GM19467 (cell line): ENCODE data around the gene SEPTIN8.

ENCODE experiments used
- ATAC-seq: cut with Tn5 transposase; IDR thresholded peaks from one replicate; pipeline ENCODE4 v1.9.1; 2021; ENCODE audit warnings: mild to moderate bottlenecking, moderate library complexity; ENCODE audit not compliant: unreplicated experiment

SEPTIN8 gene

DNA sequence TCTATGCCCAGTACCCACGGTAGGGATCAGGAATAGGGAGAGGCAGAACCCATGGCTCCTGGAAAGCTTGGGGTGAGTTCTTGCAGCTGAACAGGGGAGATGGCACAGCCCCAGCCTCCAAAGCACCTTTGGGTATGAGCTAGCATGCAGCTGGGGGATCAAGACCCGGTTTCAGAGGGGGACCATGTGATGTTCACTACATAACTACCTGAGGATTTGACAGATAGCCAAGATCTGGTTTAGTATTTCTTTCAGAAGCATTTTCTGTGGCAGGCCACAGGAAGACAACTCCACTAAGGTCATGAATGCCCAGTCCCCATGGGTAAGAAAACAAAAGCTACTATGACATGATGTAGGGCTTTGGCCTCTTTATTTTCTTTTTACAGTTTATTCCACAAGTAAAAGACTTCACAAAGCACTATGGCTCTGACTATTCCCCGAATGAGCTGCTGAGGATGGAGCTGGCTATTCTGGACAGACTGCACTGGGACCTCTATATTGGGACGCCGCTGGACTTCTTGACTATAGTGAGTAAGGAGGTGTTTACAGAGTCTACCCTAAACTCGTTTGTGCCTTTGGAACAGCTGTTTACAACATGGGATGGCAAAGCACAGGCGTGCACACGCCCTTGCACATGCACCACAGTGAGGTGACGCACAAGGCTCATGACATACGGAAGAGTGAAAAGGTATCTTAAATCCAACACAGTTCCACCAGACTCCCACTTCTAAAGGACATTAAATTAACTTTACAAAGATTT, 26.4 kb downstream of the SEPTIN8 start:
- peak; percentile 31 for ATAC-seq

DNA sequence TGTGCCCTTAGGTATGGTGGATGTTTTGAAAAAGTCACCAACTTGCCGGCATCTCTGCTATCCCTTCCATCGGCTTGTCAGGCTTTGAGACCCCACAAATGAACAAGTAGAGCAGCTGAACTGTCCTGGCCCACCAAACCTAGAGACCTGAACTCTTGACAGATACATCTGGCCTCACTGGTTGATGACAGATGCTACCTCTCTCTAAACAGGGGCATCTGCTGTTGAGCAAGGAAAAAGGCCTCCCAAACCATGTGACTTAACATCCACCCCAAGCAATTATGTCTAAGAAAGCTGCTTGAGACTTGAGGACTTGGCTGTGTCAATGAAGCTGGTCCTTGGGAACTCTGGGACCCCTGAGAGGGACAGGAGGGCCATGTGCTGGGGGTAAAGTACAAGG, 27.5 kb downstream of the SEPTIN8 start:
- ATAC-seq: no peak

DNA sequence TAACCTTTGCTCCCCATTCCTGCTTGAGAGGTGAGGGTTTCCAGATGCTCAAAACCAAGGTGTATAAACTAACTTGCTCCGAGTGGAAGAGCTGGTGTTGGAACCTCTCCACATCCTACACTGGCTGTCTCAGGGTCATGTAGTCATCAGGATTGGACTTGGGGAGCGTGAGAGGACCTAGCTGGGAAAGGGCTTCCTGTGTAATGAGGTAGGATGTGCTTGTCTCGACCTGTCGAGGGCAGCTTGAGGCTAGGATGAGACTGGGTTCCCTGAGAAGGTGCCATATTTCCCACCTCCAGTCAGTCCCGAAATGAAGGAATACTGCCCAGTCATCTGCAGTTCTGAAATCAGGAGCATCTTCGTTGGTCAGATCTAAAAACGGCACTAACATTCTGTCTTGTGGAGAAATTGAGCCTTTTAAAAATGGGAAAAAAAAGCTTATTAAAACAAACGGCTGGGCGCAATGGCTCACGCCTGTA, 28.5 kb downstream of the SEPTIN8 start:
- ATAC-seq: no peak

DNA sequence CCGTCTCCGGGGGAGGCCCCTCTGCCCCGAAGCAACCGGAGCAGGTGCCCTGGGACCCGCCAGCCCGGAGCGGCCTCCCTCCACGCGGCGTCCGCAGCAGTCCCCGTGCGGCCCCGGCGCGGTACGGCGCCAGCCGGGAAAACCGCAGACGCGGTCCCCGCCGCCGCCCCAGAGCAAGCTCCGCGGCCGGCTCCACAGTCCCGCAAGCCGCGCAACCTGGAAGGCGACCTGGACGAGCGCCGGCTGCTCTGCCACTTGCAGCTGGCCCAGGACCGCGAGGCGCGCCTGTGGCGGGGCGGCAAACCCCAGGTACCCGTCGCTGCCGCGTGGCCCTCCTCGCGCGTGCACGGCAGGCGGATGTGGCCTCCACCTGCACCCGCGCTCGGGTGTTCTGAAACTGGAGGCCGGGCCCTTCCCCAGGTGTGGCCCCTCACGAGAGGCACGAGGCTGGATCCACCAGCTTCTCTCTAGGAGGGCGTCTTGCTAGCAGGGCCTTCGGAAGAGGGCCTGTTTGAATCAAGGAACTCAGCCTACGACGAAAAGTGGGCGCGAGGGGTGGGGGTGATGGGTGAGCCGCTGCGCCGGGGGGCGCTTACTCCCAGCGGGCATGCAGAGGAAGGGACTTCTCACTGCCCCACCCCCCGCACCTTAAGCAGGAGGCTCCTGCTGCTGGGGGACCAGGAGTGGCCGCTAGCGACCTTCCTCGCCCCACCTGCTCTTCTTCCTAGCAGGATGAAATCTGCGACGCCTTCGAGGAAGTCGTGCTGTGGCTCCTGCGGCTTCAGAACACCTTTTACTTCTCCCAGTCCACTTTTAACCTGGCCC, 29.2 kb downstream of the SEPTIN8 start:
- ATAC-seq: peak; percentile 2

DNA sequence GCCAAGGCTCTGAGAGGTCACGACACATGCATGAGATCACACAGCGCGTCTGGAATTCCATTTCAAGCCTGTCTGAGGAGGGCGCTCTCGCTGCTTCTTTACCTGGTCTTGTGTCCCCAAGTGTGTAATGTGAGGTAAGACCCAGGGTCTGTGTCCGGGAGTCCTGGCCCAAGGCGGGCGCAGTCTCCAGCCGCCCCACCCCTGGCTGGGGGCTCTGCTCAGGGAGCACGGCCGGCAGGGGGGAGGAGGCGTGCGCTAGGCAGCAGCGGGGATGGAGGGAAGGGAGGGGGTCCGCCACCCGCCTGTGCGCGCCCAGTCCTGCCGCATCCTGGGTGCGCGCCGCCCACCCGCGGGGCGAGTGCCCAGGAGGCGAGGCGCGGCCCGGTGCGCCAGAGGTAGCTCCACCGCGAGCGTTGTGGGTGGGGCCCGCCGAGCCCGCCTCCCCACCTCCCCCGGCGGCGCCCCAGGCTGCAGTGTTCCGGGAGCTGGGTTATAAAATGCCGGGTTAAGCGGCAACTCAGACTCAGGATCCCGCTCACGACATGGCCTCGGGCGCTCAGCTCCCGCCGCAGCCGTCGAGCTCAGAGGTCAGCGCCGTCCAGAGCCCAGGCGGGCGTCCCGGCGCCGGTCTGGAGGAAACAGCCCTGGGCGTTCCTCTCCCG, 30.0 kb downstream of the SEPTIN8 start, which contains the start of gene CCNI2:
CCNI2 (plus strand) TSS at position 473 of the 662 bp plus-strand sequence; CDS start at position 543, 70 bp downstream.
- ATAC-seq: peak; percentile 42

DNA sequence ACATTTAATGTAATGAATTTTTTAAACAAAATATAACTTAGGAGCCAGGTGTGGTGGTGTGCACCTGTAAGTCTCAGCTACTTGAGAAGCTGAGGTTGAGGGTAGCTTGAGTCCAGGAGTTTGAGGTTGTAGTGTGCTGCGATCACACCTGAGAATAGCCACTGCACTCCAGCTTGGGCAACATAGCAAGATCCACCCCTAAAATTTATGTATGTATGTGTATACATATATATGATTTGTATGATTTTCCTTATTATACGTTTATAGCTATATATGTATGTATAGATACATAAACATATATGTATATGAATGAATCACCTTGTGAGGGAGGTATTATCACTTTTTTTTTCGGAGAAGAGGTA, 30.5 kb downstream of the SEPTIN8 start:
- no peak for ATAC-seq

DNA sequence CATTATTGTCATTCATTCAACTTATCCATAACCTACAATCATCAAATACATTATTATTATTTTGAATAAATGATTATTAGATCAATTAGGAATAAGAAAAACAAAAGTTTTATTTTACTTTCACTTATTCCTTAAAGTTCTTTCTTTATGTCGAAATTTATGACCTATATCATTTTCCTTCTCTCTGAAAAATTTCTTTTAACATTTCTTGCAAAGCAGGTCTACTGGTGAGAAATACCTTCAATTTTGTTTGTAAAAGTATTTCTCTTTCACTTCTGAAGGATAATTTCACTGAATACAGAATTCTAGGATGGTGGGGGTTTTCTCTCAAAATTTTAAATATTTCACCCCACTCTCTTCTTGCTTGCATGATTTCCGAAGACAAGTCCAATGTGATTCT, 32.4 kb downstream of the SEPTIN8 start:
- no peak for ATAC-seq

DNA sequence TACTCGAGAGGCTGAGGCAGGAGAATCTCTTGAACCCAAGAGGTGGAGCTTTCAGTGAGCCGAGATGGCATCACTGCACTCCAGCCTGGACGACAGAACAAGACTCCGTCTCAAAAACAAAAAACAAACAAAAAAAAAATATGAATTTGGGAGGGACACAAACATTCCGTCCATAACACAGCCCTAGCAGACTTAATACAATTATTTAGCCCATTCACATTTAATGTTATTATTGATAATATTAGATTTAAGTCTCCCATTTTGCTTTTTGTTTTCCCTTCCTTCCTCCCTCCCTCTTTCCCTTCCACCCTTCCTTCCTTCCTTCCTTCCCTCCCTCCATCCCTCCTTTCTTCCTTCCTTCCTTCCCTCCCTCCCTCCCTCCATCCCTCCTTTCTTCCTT, 34.4 kb downstream of the SEPTIN8 start:
- ATAC-seq: no peak

DNA sequence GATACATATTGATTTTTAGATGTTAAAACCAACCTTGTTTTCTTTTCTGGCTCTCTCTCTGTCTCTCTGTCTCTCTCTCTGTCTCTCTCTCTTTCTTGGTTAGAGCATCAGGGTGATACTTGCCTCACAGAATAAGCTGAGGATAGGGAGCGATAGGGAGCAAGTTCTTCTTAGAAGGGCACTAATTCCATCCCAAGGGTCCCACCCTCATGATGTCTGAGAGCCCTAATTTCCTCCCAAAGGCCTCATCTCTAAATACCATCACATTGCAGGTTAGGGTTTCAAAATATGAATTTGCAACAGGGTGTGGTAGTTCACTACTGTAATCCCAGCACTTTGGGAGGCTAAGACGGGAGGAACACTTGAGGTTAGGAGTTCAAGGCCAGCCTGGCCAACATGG, 34.9 kb downstream of the SEPTIN8 start:
- ATAC-seq: no peak

DNA sequence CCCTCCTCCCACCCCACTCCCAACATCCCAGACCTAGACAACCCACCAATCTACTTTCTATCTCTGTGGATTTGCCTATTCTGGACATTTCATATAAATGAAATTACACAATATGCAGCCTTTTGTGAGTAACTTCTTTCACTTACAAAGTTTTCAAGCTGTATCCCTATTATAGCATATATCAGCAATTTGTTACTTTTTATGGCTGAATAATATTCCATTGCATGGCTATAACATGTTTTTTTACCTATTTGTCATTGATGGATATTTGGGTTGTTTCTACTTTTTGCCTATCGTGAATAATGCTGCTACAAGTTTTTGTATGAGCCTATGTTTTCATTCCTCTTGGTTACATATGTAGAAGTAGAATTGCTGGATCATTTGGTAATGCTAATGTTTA, 37.8 kb downstream of the SEPTIN8 start:
- no peak for ATAC-seq

DNA sequence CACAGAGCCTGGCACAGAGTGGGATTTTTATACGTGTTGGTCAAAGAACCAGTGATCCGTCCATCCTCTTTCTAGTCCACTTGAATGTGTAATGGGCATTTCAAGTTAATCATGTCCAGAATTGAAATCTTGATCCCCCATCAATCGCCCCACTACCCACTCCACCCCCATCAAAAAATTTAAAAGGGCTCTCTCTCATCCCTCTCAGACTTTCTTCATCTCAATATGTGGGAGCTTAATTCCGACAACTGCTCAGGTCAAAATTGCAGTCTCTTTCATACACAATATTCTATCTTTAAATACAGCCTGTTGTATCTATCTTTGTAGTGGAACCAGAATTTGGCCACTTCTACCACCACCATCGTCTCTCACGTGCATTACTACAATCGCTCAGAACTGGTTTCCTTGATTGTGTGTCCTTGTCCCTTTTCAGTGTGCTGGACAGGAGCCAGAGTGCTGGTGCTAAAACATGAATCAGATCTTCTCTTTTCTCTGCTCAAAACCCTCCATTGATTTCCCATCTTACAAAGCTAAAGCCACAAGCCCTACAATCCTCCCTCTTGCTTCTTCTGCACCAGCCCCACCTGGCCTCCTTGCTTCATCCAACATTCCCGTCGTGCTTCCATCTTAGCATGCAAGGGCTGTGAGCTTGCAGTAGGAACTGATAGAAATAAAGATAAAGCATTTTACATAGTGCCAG, 38.9 kb downstream of the SEPTIN8 start:
- no peak for ATAC-seq

DNA sequence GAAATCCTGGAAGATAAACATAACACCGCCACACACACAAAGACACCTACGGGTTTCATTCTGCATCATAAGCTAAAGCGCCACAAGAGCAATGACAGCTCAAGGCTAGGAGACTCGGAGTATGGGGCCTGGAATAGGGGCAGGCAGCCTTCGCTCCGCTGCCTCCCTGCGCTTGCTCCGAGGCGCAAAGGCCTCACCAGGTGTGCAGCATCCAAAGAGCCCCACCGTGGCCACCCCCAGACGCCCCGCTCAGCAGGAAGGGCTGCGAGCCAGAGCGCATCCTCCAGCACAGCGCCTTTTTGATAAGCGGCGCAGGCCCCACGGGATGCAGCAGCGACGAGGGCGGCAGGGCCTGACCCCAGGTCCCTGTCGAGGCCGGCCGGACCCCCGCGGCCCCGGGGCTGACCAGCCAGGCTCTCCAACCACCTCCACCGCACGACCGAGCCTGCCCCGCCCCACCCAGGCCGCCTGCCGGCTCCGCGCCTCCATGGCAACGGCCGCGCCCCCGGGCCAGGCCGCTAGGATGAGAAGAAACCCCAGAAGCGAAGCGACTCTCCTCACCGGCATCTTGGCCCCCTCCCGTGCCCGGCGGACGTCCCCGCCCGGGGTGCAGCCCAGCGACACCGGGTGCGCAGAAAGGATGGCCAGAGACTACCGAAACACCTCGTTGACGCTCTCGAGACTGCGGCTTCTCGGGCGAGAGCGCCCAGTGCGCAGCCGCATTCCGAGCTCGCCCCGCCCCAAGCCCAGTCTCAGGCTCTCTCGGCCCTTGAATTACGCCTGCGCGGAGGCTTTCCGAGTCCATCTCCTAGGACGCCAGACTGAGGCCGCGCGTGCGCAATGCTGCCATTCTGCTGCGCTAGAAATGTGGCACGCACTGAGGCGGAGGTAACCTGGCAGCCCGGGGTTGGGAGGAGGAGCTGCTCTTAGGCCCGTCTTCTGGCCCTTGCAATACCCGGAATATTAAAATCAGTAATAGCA, 39.9 kb downstream of the SEPTIN8 start, which contains the start of gene KIF3A:
KIF3A (minus strand) TSS at position 694 of the 981 bp plus-strand sequence; CDS start at position 567, 127 bp downstream.
- peak; percentile 90 for ATAC-seq

DNA sequence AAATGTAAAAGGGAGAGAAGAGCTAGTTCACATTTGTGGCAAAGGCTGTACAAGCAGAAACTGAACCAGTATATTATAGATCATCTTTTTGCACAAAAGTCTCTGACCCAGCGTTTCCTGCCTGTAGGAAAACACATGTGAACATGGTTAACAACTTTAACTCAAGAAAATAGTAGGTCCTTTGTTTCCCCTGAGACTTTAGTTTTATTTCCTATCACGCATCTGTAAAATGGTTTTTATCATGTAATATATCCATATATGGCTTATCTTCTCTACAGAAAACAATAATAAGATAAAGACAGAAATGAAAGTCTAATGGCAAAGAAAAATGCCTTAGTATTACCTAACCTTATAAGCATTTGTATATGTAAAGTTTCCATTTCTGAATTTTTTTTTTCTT, 42.4 kb downstream of the SEPTIN8 start:
- no peak for ATAC-seq

DNA sequence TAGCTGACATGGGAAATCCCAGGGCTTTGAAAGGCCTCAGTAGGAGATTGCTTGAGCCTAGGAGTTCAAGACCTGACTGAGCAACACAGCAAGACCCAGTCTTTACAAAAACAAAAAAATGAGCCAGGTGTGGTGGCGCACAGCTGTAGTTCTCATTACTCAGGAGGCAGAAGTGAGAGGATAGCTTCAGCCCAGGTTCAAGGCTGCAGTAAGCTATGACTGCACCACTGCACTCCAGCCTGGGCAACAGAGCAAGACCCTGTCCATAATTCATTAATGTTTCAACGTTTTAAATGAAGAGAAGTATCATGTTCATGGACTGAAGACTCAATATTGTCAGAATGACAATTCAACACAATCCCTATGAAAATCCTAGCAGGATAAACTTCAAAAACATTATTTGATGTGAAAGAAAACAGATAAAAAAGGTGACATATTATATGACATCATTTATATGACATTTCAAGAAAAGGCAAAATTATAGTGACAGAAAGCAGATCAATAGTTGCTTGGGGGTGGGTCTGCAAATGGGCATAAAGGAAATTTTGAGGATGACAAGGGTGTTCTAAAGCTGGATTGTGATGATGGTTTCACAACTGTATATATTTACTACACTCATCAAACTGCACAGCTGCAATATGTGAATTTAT, 43.4 kb downstream of the SEPTIN8 start:
- ATAC-seq: no peak

DNA sequence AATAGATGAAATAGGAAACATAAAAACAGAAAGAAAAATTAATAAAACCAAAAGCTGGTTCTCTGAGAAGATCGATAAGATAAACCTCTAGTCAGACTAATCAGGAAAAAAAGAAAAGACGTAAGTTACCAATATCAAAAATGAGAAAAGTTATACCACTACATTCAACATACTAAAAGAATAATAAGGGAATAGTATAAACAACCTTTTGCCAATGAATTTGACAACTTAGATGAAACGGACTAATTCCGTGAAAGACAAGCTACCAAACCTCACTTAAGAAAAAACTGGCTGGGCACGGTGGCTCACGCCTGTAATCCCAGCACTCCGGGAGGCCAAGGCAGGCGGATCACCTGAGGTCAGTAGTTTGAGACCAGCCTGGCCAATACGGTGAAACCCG, 47.1 kb downstream of the SEPTIN8 start:
- no peak for ATAC-seq

DNA sequence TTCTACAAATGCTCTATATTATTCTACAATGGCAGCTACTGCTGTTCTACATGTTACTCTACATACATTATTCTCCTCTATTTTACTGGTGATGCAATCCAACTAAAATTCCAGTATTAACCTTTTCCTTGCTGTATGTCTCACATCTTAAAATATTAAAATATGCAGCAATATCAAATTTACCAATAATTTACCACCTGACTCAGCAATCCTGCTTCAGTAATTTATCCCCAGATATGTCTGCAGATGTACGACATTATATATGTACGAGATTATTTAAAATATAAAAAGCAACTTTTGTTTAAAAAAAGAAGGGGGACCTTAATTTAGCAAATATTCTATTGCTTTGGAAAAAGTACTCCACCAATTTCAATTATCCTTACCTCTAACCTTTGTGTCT, 51.3 kb downstream of the SEPTIN8 start:
- ATAC-seq: no peak

DNA sequence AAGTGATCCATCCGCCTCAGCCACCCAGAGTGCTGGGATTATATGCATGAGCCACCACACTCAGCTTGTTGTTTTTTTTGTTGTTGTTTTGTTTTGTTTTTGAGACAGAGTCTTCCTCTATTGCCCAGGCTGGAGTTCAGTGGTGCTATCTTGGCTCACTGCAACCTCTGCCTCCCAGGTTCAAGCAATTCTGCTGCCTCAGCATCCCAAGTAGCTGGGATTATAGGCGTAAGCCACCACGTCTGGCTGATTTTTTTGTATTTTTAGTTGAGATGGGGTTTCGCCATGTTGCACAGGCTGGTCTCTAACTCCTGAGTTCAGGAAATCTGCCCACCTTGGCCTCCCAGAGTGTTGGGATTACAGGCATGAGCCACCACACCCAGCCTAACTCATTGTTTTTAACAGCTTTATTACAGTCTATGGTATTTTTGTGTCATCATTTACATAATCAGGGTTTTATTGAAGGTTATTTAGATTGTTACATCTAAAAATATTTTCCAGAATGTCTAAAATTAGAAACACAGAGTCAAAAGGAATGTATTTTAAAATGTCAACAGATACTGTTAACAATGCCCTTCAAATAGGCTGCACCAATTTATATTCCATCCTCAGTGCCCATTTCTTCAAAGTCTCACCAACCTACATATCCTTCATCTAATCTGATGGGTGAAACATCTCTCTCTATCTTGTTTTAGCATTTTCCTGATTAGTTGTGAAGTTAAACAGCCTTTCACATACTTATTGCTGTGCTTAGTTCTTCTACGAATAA, 58.3 kb downstream of the SEPTIN8 start:
- ATAC-seq: no peak
